WERI-Rb-1 (cell line): ENCODE results near the gene CNOT1.
A peak's percentile ranks its signal among the peaks of the same experiment; 100 is the strongest.

Experiments
- DNase-seq: peaks from one replicate; pipeline ENCODE4 v3.0.0-alpha.2; 2020
- H3K27ac ChIP-seq: fragments of 250-450 bp; sonication (Bioruptor Pico); 2 replicates; pipeline ENCODE4 v1.5.1; 2020; ENCODE audit warnings: mild to moderate bottlenecking, moderate library complexity
- H3K27me3 ChIP-seq: fragments of 250-450 bp; sonication (Bioruptor Pico); 2 replicates; pipeline ENCODE4 v1.5.1; 2021; ENCODE audit warnings: mild to moderate bottlenecking, low read depth, moderate library complexity; ENCODE audit not compliant: insufficient read depth, severe bottlenecking
- H3K36me3 ChIP-seq: fragments of 250-450 bp; sonication (Bioruptor Pico); 2 replicates; pipeline ENCODE4 v1.5.1; 2020; ENCODE audit warnings: mild to moderate bottlenecking, moderate library complexity
- H3K4me3 ChIP-seq: 2 replicates; pipeline ENCODE4 v1.5.1; 2011; ENCODE audit warnings: low read depth, mild to moderate bottlenecking, control low read depth, low read length
- H3K9me3 ChIP-seq: fragments of 250-450 bp; sonication (Bioruptor Pico); 2 replicates; pipeline ENCODE4 v1.5.1; 2021; ENCODE audit warnings: mild to moderate bottlenecking, moderate library complexity; ENCODE audit not compliant: severe bottlenecking
- TF ChIP-seq, protein P1 (sequence below): IDR thresholded peaks from 2 replicates; pipeline ENCODE4 v1.5.1; 2011; ENCODE audit warnings: low read depth, mild to moderate bottlenecking, control low read depth, inconsistent platforms, low read length

CNOT1 gene

GRCh38 chr16:58654560-58655214 is 25.1 kb upstream of the CNOT1 start:
- DNase-seq, result no peak
- TF ChIP-seq, protein P1, sequence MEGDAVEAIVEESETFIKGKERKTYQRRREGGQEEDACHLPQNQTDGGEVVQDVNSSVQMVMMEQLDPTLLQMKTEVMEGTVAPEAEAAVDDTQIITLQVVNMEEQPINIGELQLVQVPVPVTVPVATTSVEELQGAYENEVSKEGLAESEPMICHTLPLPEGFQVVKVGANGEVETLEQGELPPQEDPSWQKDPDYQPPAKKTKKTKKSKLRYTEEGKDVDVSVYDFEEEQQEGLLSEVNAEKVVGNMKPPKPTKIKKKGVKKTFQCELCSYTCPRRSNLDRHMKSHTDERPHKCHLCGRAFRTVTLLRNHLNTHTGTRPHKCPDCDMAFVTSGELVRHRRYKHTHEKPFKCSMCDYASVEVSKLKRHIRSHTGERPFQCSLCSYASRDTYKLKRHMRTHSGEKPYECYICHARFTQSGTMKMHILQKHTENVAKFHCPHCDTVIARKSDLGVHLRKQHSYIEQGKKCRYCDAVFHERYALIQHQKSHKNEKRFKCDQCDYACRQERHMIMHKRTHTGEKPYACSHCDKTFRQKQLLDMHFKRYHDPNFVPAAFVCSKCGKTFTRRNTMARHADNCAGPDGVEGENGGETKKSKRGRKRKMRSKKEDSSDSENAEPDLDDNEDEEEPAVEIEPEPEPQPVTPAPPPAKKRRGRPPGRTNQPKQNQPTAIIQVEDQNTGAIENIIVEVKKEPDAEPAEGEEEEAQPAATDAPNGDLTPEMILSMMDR, result no peak
- Histone ChIP-seq H3K36me3 (no peaks in the 10 kb centered on the region), H3K27me3 (no peaks in the 10 kb centered on the region), H3K9me3 (no peaks in the 10 kb centered on the region), H3K4me3 (no peak overlapping the region), H3K27ac (peak overlapping the region; percentile 22)

GRCh38 chr16:58652741-58653140 is 23.1 kb upstream of the CNOT1 start:
- no peaks in the 10 kb centered on the region for H3K27me3 ChIP-seq
- no peak overlapping the region for H3K4me3 ChIP-seq
- no peaks in the 10 kb centered on the region for H3K36me3 ChIP-seq
- TF ChIP-seq, protein P1, result no peak
- no peak overlapping the region for H3K27ac ChIP-seq
- no peaks in the 10 kb centered on the region for H3K9me3 ChIP-seq
- no peak for DNase-seq

DNA sequence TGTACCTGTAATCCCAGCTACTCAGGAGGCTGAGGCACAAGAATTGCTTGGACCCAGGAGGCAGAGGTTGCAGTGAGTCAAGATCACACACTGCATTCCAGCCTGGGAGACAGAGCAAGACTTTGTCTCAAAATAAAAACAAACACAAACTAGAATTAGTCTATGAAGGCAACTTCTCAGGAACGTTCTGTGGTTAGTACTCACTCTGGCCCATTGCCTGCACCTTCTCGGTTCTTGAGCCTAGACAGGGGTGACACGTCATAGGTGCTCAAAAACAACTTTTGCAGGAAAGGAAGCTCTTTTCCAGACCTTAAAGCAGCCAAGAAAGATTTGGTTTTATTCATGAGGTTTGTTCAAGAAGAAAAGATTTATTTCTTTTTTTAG is 22.3 kb upstream of the CNOT1 start:
- Histone ChIP-seq H3K36me3 (no peaks in the 10 kb centered on the region), H3K9me3 (no peaks in the 10 kb centered on the region), H3K4me3 (no peak overlapping the region), H3K27me3 (no peaks in the 10 kb centered on the region), H3K27ac (no peak overlapping the region)
- TF ChIP-seq, protein P1, result no peak
- no peak for DNase-seq

DNA sequence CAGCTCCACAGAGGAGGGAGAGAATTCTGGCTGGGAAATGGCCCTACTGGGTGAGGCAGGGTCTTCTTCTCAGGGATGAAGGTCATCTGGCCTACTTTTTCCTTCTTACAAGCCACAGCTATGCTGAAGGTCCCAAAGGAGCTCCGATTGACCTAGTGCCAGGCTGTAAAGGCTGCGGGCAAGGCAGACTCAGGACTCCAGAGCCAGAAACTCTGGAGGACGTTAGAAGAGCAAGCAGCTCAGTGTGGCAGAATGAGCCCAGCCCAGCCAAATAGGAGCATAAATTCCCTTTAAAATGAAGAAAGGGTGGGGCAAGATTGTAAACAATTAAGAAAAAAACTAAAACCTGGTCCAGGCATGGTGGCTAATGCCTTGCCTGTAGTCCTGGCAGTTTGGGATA is 20.1 kb upstream of the CNOT1 start:
- no peak overlapping the region for H3K4me3 ChIP-seq
- no peaks in the 10 kb centered on the region for H3K27me3 ChIP-seq
- DNase-seq, result no peak
- TF ChIP-seq, protein P1, result no peak
- H3K36me3 ChIP-seq, result no peaks in the 10 kb centered on the region
- H3K9me3 ChIP-seq, result no peaks in the 10 kb centered on the region
- no peak overlapping the region for H3K27ac ChIP-seq

GRCh38 chr16:58647107-58647506 is 17.5 kb upstream of the CNOT1 start:
- no peaks in the 10 kb centered on the region for H3K9me3 ChIP-seq
- TF ChIP-seq, protein P1, result no peak
- no peak for DNase-seq
- no peaks in the 10 kb centered on the region for H3K36me3 ChIP-seq
- H3K4me3 ChIP-seq, result no peak overlapping the region
- no peak overlapping the region for H3K27ac ChIP-seq
- no peaks in the 10 kb centered on the region for H3K27me3 ChIP-seq
